Neuron (in vitro differentiated cells): ENCODE results near the gene PHKA2.

Experiments
- H2AFZ ChIP-seq: one replicate; pipeline ENCODE4 v1.6.1; 2013; ENCODE audit warnings: low read depth, mild to moderate bottlenecking, inconsistent platforms, low read length, moderate library complexity
- H3K27me3 ChIP-seq: one replicate; pipeline ENCODE4 v1.6.1; 2013; ENCODE audit warnings: low read length; ENCODE audit not compliant: insufficient read depth
- H3K36me3 ChIP-seq: one replicate; pipeline ENCODE4 v1.6.1; 2013; ENCODE audit warnings: low read length; ENCODE audit not compliant: insufficient read depth
- H3K4me1 ChIP-seq: one replicate; pipeline ENCODE4 v1.6.1; 2013; ENCODE audit warnings: low read length; ENCODE audit not compliant: insufficient read depth
- H3K4me3 ChIP-seq: 2 replicates; pipeline ENCODE4 v1.5.1; 2013; ENCODE audit warnings: mild to moderate bottlenecking, low read length, moderate library complexity
- H3K9me3 ChIP-seq: one replicate; pipeline ENCODE4 v1.6.1; 2013; ENCODE audit warnings: low read length

The PHKA2 gene

DNA sequence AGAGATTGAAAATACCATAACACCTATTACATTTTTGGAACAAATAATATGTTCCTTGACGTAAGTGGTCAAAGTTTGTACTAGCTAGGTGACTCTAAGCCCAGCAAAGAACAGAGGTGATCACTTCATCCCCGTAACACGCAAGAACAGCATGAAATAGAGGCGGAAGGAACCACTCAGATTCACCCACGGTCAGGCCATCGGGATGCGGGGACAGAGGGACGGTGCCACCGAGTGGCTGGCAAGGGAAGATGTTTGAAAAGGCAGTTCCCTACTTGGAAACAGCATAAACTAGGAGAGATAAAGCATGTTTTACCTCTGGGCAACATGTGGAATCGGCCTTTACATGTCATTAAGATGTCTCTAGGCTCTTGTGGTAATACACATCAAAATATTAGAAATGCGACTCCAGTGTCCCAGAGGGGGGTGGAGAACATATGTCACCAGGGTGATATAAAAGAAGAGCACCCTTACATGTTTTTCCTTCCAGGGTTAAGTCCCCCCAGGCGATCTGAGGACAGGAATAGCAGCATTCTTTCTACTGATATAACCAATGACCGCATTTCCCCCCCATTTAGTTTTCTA is 84.0 kb downstream of the PHKA2 start:
- H3K4me3 ChIP-seq = no peak overlapping the region
- no peaks in the 10 kb centered on the region for H3K27me3 ChIP-seq
- H3K9me3 ChIP-seq = no peaks in the 10 kb centered on the region
- no peak overlapping the region for H2AFZ ChIP-seq
- H3K4me1 ChIP-seq = no peaks in the 10 kb centered on the region
- no peaks in the 10 kb centered on the region for H3K36me3 ChIP-seq

GRCh38 chrX:18898492-18898891 is 85.4 kb downstream of the PHKA2 start:
- no peak overlapping the region for H3K4me3 ChIP-seq
- no peak overlapping the region for H2AFZ ChIP-seq
- H3K27me3 ChIP-seq = no peaks in the 10 kb centered on the region
- H3K4me1 ChIP-seq = no peaks in the 10 kb centered on the region
- no peaks in the 10 kb centered on the region for H3K9me3 ChIP-seq
- H3K36me3 ChIP-seq = peaks cover 2% of the 10 kb centered on the region

DNA sequence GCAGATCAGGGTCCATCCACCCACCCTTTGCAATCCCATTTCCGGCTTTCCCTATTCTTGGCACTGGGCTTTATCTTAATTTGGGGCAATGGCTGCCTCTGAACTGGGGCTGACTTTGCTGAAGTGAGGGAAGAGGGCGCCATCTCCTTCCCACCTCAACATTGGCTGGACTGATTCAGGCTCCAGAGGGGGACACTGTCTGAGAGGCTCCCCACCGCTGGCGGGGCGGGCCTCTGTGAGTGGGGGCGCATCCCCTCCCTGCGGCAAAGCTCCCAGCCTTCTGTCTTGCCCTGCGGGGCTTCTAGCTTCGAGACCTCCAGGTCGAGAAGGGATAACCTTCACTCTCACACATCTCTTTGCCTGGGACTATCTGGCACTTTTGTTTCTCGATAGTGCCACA is 85.8 kb downstream of the PHKA2 start:
- no peaks in the 10 kb centered on the region for H3K27me3 ChIP-seq
- H3K4me1 ChIP-seq = no peaks in the 10 kb centered on the region
- no peak overlapping the region for H3K4me3 ChIP-seq
- no peaks in the 10 kb centered on the region for H3K9me3 ChIP-seq
- peaks cover 4% of the 10 kb centered on the region for H3K36me3 ChIP-seq
- H2AFZ ChIP-seq = no peak overlapping the region

DNA sequence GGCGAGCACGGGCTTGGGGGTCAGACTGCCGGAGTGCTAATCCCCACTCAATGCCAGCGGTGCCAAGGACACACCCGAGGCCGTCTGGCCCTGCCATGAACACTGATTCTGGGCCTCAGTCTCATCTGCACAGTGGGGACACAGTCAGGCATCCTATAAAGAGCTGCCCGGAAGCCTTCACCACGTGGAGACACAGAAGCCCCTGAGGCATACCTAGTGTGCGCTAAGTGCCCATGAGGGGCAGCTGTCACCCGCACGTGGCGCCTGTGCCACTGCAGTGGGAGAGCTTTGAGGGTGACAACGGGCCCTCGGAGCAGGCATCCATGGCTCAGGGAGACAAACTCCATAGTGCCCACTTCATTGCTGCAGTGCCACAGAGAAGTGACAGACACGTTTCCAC is 86.3 kb downstream of the PHKA2 start:
- H2AFZ ChIP-seq = no peak overlapping the region
- no peaks in the 10 kb centered on the region for H3K27me3 ChIP-seq
- H3K4me3 ChIP-seq = no peak overlapping the region
- H3K36me3 ChIP-seq = peaks cover 4% of the 10 kb centered on the region
- H3K4me1 ChIP-seq = no peaks in the 10 kb centered on the region
- no peaks in the 10 kb centered on the region for H3K9me3 ChIP-seq

DNA sequence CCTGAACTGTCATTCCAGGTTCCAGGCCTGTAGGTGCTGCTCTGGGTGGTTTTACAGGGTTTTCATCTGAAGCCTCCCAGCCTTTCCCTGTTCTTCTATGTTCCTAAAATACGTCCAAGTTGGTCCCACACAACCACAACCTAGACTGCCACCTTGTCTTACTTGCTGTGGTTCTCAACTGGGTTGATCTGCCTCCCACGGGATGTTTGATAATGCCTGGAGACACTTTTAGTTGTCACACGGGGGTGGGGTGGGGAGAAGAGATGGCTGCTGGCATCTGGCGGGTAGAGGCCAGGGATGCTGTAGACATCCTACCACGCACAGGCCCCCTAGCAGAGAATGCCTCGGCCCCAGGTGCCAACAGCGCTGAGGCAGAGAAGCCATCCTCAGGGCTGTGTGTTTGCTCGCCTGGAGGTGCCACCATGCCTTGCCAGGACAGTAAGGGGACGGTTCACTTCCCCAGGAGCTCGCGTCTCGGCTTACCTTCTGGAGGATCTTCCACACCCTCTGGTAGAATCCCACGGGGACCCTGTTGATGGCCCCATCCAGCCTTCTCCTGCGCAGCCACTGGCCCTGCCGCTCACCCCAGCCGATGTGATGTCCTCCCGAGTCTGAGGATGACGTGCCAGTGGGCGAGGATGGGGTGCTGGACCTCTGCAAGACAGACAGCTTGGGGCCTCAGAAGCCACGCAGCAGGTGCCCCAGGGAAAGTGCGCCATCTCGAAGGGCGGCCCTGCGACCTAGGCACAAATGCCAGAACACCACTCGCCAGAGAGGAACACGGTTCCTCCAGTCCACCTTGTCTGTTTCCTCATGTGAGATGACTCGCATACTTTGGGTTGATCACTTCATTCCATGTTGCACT is 87.0 kb downstream of the PHKA2 start:
- H3K27me3 ChIP-seq = no peaks in the 10 kb centered on the region
- H3K4me3 ChIP-seq = no peak overlapping the region
- no peaks in the 10 kb centered on the region for H3K9me3 ChIP-seq
- H3K36me3 ChIP-seq = peaks cover 4% of the 10 kb centered on the region
- H3K4me1 ChIP-seq = no peaks in the 10 kb centered on the region
- no peak overlapping the region for H2AFZ ChIP-seq

DNA sequence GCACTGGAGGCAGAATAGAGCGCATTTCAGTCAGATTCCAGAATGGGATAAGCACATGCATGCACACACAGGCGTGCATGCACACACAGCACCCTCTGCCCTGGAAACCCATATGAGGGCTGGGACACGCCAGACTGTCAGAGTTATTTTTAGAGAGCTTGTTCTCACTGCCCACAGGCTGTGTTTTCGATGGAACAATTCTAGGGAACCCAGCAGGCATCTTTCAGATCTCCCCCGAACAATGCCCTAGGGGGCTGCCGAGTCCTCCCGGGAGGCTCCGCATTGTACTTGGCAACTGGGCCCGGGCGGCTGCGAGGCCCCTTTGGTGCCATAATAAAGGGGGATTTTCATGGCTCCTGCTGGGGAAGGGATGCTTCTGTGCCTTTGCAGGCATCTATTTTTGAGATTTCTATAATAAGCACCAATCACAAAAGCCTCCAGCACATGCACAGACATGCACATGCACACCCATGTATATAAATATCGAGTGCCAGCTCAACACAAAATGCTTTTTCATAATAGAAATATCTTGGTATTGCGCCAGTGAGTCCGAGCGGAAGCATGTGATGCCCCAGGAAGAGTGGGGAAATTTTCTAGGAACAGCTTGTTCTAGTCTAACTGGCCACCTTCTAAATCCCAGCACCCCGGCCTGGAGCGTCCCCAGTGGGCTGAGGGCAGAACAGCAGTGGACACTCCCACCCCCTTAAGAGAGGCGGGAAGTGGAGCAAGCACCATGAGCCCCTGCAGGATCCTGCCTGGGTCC is 88.5 kb downstream of the PHKA2 start:
- no peak overlapping the region for H2AFZ ChIP-seq
- H3K4me3 ChIP-seq = no peak overlapping the region
- H3K27me3 ChIP-seq = no peaks in the 10 kb centered on the region
- H3K36me3 ChIP-seq = peaks cover 4% of the 10 kb centered on the region
- no peaks in the 10 kb centered on the region for H3K4me1 ChIP-seq
- H3K9me3 ChIP-seq = no peaks in the 10 kb centered on the region

DNA sequence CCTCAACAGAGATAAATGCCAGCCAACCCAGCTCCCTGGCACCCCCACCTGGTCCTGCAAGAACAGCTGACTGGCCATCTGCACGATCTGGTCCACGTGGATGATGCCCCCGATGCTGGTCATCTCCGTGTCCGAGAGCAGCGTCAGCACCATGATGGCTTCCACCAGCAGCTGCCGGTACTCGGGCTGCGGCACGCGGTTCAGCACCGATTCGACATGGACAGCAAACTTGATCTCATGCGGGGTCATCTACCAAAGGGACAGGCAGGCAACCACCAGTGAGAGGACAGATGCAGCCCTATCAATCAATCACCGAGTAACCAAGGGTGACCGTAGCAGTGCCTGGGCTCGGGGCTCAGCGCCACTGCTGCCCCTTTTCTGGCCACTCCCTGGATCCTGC is 89.8 kb downstream of the PHKA2 start:
- Histone ChIP-seq H3K4me3 (no peak overlapping the region), H3K36me3 (peaks cover 4% of the 10 kb centered on the region), H3K27me3 (no peaks in the 10 kb centered on the region), H2AFZ (no peak overlapping the region), H3K4me1 (no peaks in the 10 kb centered on the region), H3K9me3 (no peaks in the 10 kb centered on the region)

GRCh38 chrX:18893536-18893935 is 90.4 kb downstream of the PHKA2 start:
- no peak overlapping the region for H3K4me3 ChIP-seq
- no peak overlapping the region for H2AFZ ChIP-seq
- peaks cover 4% of the 10 kb centered on the region for H3K36me3 ChIP-seq
- H3K4me1 ChIP-seq = no peaks in the 10 kb centered on the region
- no peaks in the 10 kb centered on the region for H3K27me3 ChIP-seq
- H3K9me3 ChIP-seq = no peaks in the 10 kb centered on the region

- H2AFZ ChIP-seq = no peak overlapping the region
- no peaks in the 10 kb centered on the region for H3K27me3 ChIP-seq
- no peaks in the 10 kb centered on the region for H3K9me3 ChIP-seq
- peaks cover 4% of the 10 kb centered on the region for H3K36me3 ChIP-seq
- no peak overlapping the region for H3K4me3 ChIP-seq
- H3K4me1 ChIP-seq = peaks cover under 1% of the 10 kb centered on the region
Observed at GRCh38 chrX:18892899-18893298, 91.0 kb downstream of the PHKA2 start.

- Histone ChIP-seq H2AFZ (no peak overlapping the region), H3K27me3 (no peaks in the 10 kb centered on the region), H3K4me3 (no peak overlapping the region), H3K4me1 (peaks cover 3% of the 10 kb centered on the region), H3K9me3 (no peaks in the 10 kb centered on the region), H3K36me3 (peaks cover 4% of the 10 kb centered on the region)
Observed at GRCh38 chrX:18891548-18891945, 92.4 kb downstream of the PHKA2 start.

GRCh38 chrX:18890724-18891547 is 93.0 kb downstream of the PHKA2 start:
- H3K4me1 ChIP-seq = peaks cover 3% of the 10 kb centered on the region
- H3K36me3 ChIP-seq = peaks cover 4% of the 10 kb centered on the region
- no peaks in the 10 kb centered on the region for H3K9me3 ChIP-seq
- H3K27me3 ChIP-seq = no peaks in the 10 kb centered on the region
- no peak overlapping the region for H3K4me3 ChIP-seq
- no peak overlapping the region for H2AFZ ChIP-seq

DNA sequence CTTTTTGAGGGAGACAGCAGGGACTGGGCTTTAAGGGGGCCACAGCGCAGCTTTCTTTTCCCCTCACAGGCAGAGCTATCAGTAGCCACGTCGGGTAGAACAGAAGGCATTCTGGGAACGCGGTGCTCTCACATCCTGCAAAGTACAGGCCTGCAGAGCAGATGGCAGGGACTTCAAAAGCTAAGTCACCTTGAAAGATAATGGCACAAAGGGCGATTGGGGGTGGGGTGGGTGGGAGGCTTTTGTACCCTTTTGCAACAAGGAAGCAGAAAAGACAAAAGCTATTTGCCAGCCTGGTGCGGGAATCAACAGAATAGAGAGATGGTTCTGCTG is 93.9 kb downstream of the PHKA2 start:
- H3K4me1 ChIP-seq = peaks cover 3% of the 10 kb centered on the region

More for the DNA sequence above, 93.9 kb downstream of the PHKA2 start:
- H2AFZ ChIP-seq = no peak overlapping the region
- H3K4me3 ChIP-seq = no peak overlapping the region
- no peaks in the 10 kb centered on the region for H3K27me3 ChIP-seq
- no peaks in the 10 kb centered on the region for H3K9me3 ChIP-seq
- H3K36me3 ChIP-seq = peaks cover 4% of the 10 kb centered on the region
